H9 (cell line): ENCODE data around the gene CRYBG2. TPM values are rescaled to one million over a fixed set of nuclear protein-coding genes. Genes with fewer than 3 reads are reported as not detected.

Source experiments
- DNase-seq: peaks from one replicate; pipeline ENCODE4 v3.0.0-alpha.2; 2017
- H2AFZ ChIP-seq: one replicate; pipeline ENCODE4 v1.6.1; 2013; ENCODE audit warnings: mild to moderate bottlenecking, low read length, control low read depth, moderate library complexity
- H2AK5ac ChIP-seq: 2 replicates; pipeline ENCODE4 v1.6.1; 2013; ENCODE audit warnings: low read length, control low read depth, mixed read lengths; ENCODE audit not compliant: insufficient read length
- H2BK120ac ChIP-seq: one replicate; pipeline ENCODE4 v1.6.1; 2013; ENCODE audit warnings: low read depth, mild to moderate bottlenecking, low read length, control low read depth, inconsistent platforms; ENCODE audit not compliant: poor library complexity, severe bottlenecking
- H2BK12ac ChIP-seq: 2 replicates; pipeline ENCODE4 v1.6.1; 2013; ENCODE audit warnings: low read length, control low read depth, mixed read lengths, low read depth; ENCODE audit not compliant: insufficient read length
- H2BK15ac ChIP-seq: 2 replicates; pipeline ENCODE4 v1.6.1; 2013; ENCODE audit warnings: low read depth, low read length, control low read depth
- H2BK20ac ChIP-seq: one replicate; pipeline ENCODE4 v1.6.1; 2013; ENCODE audit warnings: low read depth, mild to moderate bottlenecking, low read length, control low read depth, inconsistent platforms; ENCODE audit not compliant: poor library complexity, severe bottlenecking
- H2BK5ac ChIP-seq: 2 replicates; pipeline ENCODE4 v1.6.1; 2013; ENCODE audit warnings: low read length, control low read depth, mixed read lengths; ENCODE audit not compliant: insufficient read length
- H3K14ac ChIP-seq: 2 replicates; pipeline ENCODE4 v1.6.1; 2013; ENCODE audit warnings: low read length, control low read depth; ENCODE audit not compliant: insufficient read depth
- H3K18ac ChIP-seq: 2 replicates; pipeline ENCODE4 v1.6.1; 2013; ENCODE audit warnings: low read depth, mild to moderate bottlenecking, mixed read lengths, low read length, control low read depth; ENCODE audit not compliant: insufficient read length
- H3K23ac ChIP-seq: 2 replicates; pipeline ENCODE4 v1.6.1; 2013; ENCODE audit warnings: low read length, control low read depth, mixed read lengths, low read depth; ENCODE audit not compliant: insufficient read length
- H3K23me2 ChIP-seq: 2 replicates; pipeline ENCODE4 v1.6.1; 2013; ENCODE audit warnings: low read depth, mild to moderate bottlenecking, mixed read lengths, low read length, control low read depth; ENCODE audit not compliant: insufficient read length, poor library complexity, severe bottlenecking
- H3K27ac ChIP-seq: 2 replicates; pipeline ENCODE4 v1.5.1; 2013; ENCODE audit warnings: low read length, control low read depth, mixed read lengths, low read depth; ENCODE audit not compliant: insufficient read length
- H3K27me3 ChIP-seq: 2 replicates; pipeline ENCODE4 v1.6.1; 2013; ENCODE audit warnings: low read length, control low read depth, inconsistent platforms; ENCODE audit not compliant: insufficient read depth
- H3K4ac ChIP-seq: 2 replicates; pipeline ENCODE4 v1.6.1; 2013; ENCODE audit warnings: low read depth, mild to moderate bottlenecking, control low read depth, inconsistent platforms, low read length, moderate library complexity
- H3K4me1 ChIP-seq: 2 replicates; pipeline ENCODE4 v1.6.1; 2013; ENCODE audit warnings: low read length, control low read depth, inconsistent platforms; ENCODE audit not compliant: insufficient read depth
- H3K4me2 ChIP-seq: 2 replicates; pipeline ENCODE4 v1.6.1; 2013; ENCODE audit warnings: low read length, control low read depth, mixed read lengths; ENCODE audit not compliant: insufficient read length, insufficient read depth
- H3K56ac ChIP-seq: 2 replicates; pipeline ENCODE4 v1.6.1; 2013; ENCODE audit warnings: low read depth, mild to moderate bottlenecking, mixed read lengths, low read length, control low read depth; ENCODE audit not compliant: insufficient read length
- H3K79me1 ChIP-seq: 2 replicates; pipeline ENCODE4 v1.6.1; 2013; ENCODE audit warnings: low read depth, mild to moderate bottlenecking, moderate library complexity, low read length, control low read depth, inconsistent platforms; ENCODE audit not compliant: insufficient read depth, poor library complexity, severe bottlenecking
- H3K79me2 ChIP-seq: 2 replicates; pipeline ENCODE4 v1.6.1; 2013; ENCODE audit warnings: low read length, control low read depth, inconsistent platforms; ENCODE audit not compliant: insufficient read depth
- H3K9ac ChIP-seq: 2 replicates; pipeline ENCODE4 v1.6.1; 2013; ENCODE audit warnings: low read length, control low read depth, mixed read lengths; ENCODE audit not compliant: insufficient read length; ENCODE audit errors: extremely low read depth
- H3K9me3 ChIP-seq: one replicate; pipeline ENCODE4 v1.6.1; 2013; ENCODE audit warnings: low read depth, low read length, inconsistent platforms; ENCODE audit not compliant: control insufficient read depth
- H3T11ph ChIP-seq: one replicate; pipeline ENCODE4 v1.6.1; 2013; ENCODE audit warnings: mild to moderate bottlenecking, low read length, control low read depth, inconsistent platforms
- H4K20me1 ChIP-seq: one replicate; pipeline ENCODE4 v1.6.1; 2013; ENCODE audit not compliant: control insufficient read depth, insufficient read length, insufficient read depth
- H4K5ac ChIP-seq: 2 replicates; pipeline ENCODE4 v1.6.1; 2013; ENCODE audit warnings: low read depth, mild to moderate bottlenecking, mixed read lengths, low read length, control low read depth; ENCODE audit not compliant: insufficient read length
- H4K8ac ChIP-seq: replicated peaks from 2 replicates; pipeline ENCODE4 v1.6.1; 2013; ENCODE audit warnings: low read length, control low read depth, mixed read lengths, low read depth; ENCODE audit not compliant: insufficient read length
- H4K91ac ChIP-seq: 2 replicates; pipeline ENCODE4 v1.6.1; 2013; ENCODE audit warnings: low read depth, mild to moderate bottlenecking, moderate library complexity, mixed read lengths, low read length, control low read depth; ENCODE audit not compliant: insufficient read length
- H3K27ac Mint-ChIP-seq, 3 experiments: 2 replicates in 2 of 3; 3 replicates in 1 of 3; pipeline ENCODE4 v1.8.0; 2020 to 2021; ENCODE audit warnings: mixed read lengths in 3 of 3, mild to moderate bottlenecking in 1 of 3, moderate library complexity in 1 of 3
- H3K27me3 Mint-ChIP-seq: 2 replicates; pipeline ENCODE4 v1.8.0; 2021; ENCODE audit warnings: low read depth, mild to moderate bottlenecking, moderate library complexity, mixed read lengths
- H3K36me3 Mint-ChIP-seq, 3 experiments: 2 replicates in 2 of 3; 3 replicates in 1 of 3; pipeline ENCODE4 v1.8.0; 2020 to 2021; ENCODE audit warnings: low read depth in 3 of 3, mixed read lengths in 3 of 3; ENCODE audit not compliant: insufficient read depth in 1 of 3
- H3K4me1 Mint-ChIP-seq, 2 experiments: 2 replicates each; pipeline ENCODE4 v1.8.0; 2020; ENCODE audit warnings: mixed read lengths in 2 of 2
- H3K4me3 Mint-ChIP-seq, 2 experiments: 2 replicates in 1 of 2; 3 replicates in 1 of 2; pipeline ENCODE4 v1.8.0; 2020 to 2021; ENCODE audit warnings: mild to moderate bottlenecking in 2 of 2, mixed read lengths in 2 of 2, moderate library complexity in 1 of 2
- H3K9me3 Mint-ChIP-seq, 2 experiments: 2 replicates in 1 of 2; 3 replicates in 1 of 2; pipeline ENCODE4 v1.8.0; 2020; ENCODE audit warnings: mild to moderate bottlenecking in 2 of 2, mixed read lengths in 2 of 2, moderate library complexity in 1 of 2
- WGBS: extraction: QIAGEN DNeasy Blood & Tissue Kit; methylation state at CpG from one replicate; pipeline ENCODE4 v1.1.7; 2013; ENCODE audit warnings: missing lambda C conversion rate, low lambda C conversion rate, mixed read lengths; ENCODE audit not compliant: insufficient read length; ENCODE audit errors: extremely low coverage; 5-methylcytosine and 5-hydroxymethylcytosine counted together
- total RNA-seq: library from RNA; stranded (reverse); gene quantifications from 2 replicates; pipeline ENCODE4 v1.2.1, GENCODE V29; 2021
- TF ChIP-seq, protein P1 (sequence below): fragments of 200-600 bp; sonication (generic); conservative IDR thresholded peaks from 3 replicates; pipeline ENCODE4 v1.8.0; 2021; ENCODE audit warnings: antibody characterized with exemption, mild to moderate bottlenecking

The CRYBG2 gene
- total RNA-seq, 1 experiment from 2014 or later: 12.8 TPM

DNA sequence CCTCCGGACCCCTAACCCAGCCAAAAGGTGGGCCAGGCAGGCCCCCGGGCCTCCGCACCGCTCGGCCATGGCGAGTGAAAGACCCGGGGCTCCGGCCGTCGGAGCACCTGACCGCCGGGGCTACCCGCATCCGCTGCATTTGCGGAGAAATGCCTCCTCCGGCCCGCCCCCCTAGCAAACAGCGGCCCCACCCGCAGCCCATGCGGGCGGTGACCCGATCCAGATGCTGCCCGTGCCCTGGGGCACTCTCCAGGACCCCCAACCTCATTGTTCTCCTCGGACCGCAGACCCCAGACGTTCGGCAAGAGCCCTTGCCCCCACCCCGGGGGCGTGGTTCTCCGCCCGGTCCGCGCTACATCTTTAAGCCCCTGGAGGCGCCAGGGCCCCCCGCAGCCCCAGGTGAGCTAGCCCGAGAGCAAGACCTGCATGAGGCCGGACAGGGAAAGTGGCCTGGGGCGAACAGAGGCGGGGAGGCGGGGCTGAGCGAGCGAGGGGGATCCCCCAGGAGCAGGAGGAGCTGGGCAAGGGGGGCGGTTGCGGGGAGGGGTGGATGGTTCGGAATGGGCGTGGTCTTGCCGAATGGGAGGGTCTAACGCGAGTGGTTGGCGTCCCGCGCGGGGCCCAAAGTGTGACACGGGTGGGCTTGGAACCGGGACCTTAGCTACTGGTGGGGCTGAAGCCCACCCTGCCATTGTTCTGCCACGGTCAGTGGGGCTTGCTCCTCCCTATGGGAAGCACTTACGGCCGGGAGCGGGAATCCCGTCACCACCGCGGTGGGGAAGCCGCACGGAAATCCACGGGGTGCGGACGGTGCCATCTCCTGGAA lies 6.3 kb upstream of the CRYBG2 start:
- TF ChIP-seq, protein P1, sequence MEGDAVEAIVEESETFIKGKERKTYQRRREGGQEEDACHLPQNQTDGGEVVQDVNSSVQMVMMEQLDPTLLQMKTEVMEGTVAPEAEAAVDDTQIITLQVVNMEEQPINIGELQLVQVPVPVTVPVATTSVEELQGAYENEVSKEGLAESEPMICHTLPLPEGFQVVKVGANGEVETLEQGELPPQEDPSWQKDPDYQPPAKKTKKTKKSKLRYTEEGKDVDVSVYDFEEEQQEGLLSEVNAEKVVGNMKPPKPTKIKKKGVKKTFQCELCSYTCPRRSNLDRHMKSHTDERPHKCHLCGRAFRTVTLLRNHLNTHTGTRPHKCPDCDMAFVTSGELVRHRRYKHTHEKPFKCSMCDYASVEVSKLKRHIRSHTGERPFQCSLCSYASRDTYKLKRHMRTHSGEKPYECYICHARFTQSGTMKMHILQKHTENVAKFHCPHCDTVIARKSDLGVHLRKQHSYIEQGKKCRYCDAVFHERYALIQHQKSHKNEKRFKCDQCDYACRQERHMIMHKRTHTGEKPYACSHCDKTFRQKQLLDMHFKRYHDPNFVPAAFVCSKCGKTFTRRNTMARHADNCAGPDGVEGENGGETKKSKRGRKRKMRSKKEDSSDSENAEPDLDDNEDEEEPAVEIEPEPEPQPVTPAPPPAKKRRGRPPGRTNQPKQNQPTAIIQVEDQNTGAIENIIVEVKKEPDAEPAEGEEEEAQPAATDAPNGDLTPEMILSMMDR: no peak
- Histone ChIP-seq H2AFZ (no peak overlapping the region), H3K18ac (peak overlapping the region; percentile 41), H3K4ac (no peak overlapping the region), H2BK15ac (no peak overlapping the region), H4K8ac (no peak overlapping the region), H3K79me2 (no peaks in the 10 kb centered on the region), H3K9ac (no peak overlapping the region), H3K23me2 (peaks cover 4% of the 10 kb centered on the region), H2BK20ac (no peak overlapping the region), H3K4me1 (peaks cover 3% of the 10 kb centered on the region), H2BK12ac (no peak overlapping the region), H3K23ac (no peak overlapping the region), H3K56ac (no peak overlapping the region), H2BK5ac (no peak overlapping the region), H4K91ac (no peak overlapping the region), H3K79me1 (no peaks in the 10 kb centered on the region), H3K4me2 (peak overlapping the region; percentile 54), H4K20me1 (no peaks in the 10 kb centered on the region), H4K5ac (no peak overlapping the region), H2BK120ac (no peak overlapping the region), H3K9me3 (no peaks in the 10 kb centered on the region), H3K14ac (0 out of 2 replicates have a peak overlapping the region, but pooled peaks have one; percentile 59), H3K27ac (no peak overlapping the region), H3K27me3 (no peaks in the 10 kb centered on the region; the same call in 1 of the 2 replicates), H3T11ph (no peak overlapping the region), H2AK5ac (no peak overlapping the region)
- H3K4me1 Mint-ChIP-seq: peaks cover 44 to 57% of the 10 kb centered on the region in 2 experiments
- H3K27ac Mint-ChIP-seq: no peak overlapping the region
- peak; percentile 87 for DNase-seq
- no peaks in the 10 kb centered on the region for H3K36me3 Mint-ChIP-seq
- peak overlapping the region; percentile 69 to 87 for H3K4me3 Mint-ChIP-seq
- no peaks in the 10 kb centered on the region; a peak in 1 of 5 replicates for H3K9me3 Mint-ChIP-seq
- H3K27me3 Mint-ChIP-seq: peaks cover 66% of the 10 kb centered on the region
- no CpG with 5 or more reads among the region's 67 CpGs for WGBS
